Astrocyte of the cerebellum (primary cell): ENCODE measurements around the gene ZNF318.
"Not testable (repeated sequence)": the region's sequence is repeated elsewhere in the genome, so short reads cannot be mapped to it uniquely, and the experiment has no call there.

ENCODE experiments used
- DNase-seq: peaks from one replicate; pipeline ENCODE4 v3.0.0-alpha.2; 2011; ENCODE audit warnings: low read depth
- H3K4me3 ChIP-seq: 2 replicates; pipeline ENCODE4 v1.5.1; 2011; ENCODE audit warnings: mild to moderate bottlenecking, low read depth, low read length, moderate library complexity
- CTCF ChIP-seq: IDR thresholded peaks from 2 replicates; pipeline ENCODE4 v1.5.1; 2012; ENCODE audit warnings: low read length, low read depth, moderate library complexity, mild to moderate bottlenecking; ENCODE audit errors: missing control alignments
- in situ Hi-C: cut with HindIII; loops from 2 replicates; pipeline ENCODE4 v1.10.0; 2017; ENCODE audit warnings: low sequenced_read_pairs

ZNF318 gene

GRCh38 chr6:43396408-43397149 lies 27.1 kb upstream of the ZNF318 start:
- in situ Hi-C loops: no loop called here
- no peak for TF ChIP-seq CTCF
- no peak overlapping the region for H3K4me3 ChIP-seq
- no peak for DNase-seq

DNA sequence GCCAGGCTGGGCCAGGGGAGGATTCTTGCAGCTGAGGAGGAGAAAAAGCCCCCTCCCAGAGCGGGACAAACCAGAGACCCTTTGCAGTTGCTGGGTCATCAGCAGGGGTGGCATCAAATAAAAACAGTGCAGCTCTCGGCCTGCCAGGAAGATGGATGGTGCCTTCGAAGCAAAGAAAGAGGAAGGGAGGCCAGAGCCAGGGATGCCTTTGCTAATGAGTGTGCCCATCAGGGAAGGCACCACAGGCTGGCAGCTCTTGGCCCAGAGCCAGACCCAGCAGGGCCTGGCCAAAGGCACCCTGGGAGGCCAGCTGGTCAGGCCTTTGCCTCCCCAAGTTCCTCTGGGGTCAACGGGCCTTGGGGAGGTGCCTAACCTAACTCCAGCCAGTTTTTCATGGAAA lies 26.3 kb upstream of the ZNF318 start:
- no peak for TF ChIP-seq CTCF

GRCh38 chr6:43394982-43395381 lies 25.5 kb upstream of the ZNF318 start:
- H3K4me3 ChIP-seq: no peak overlapping the region
- no peak for DNase-seq
- TF ChIP-seq CTCF: no peak
- in situ Hi-C loops: no loop called here

More for the DNA sequence above, 26.3 kb upstream of the ZNF318 start:
- no peak overlapping the region for H3K4me3 ChIP-seq
- in situ Hi-C loops: no loop called here
- no peak for DNase-seq

DNA sequence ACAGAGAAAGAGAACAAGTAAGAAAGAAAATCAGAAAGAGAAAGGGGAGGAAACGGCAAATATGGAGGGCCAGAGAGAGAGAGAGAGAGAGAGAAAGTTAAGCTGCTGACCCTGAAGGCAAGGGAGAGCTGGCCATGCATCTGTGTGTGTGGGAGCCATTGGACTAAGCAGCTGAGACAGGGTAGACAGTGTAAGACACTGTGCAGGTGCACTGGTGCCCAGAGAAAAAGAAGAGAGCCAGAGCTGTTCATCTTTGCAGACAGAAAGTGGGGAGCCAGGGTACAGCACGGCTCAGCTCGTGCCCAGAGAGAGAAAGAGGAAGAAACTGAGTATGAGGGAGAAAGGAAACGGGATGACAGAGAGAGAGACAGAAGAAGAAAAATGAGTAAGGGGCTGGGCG lies 24.2 kb upstream of the ZNF318 start:
- in situ Hi-C loops: no loop called here
- no peak for DNase-seq
- no peak for TF ChIP-seq CTCF
- H3K4me3 ChIP-seq: no peak overlapping the region

DNA sequence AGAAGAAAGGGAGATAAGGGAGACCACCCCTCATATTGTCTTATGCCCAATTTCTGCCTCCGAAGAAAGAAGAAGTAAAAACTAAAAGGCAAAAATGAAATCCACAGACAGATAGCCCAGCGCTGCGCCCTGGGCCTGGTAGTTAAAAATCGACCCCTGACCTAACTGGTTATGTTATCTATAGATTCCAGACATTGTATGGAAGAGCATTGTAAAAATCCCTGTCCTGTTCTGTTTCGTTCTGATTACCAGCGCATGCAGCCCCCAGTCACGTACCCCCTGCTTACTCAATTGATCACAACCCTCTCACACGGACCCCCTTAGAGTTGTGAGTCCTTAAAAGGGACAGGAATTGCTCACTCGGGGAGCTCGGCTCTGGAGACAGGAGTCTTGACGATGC lies 23.7 kb upstream of the ZNF318 start:
- H3K4me3 ChIP-seq, in situ Hi-C loops, DNase-seq: not testable (repeated sequence)

DNA sequence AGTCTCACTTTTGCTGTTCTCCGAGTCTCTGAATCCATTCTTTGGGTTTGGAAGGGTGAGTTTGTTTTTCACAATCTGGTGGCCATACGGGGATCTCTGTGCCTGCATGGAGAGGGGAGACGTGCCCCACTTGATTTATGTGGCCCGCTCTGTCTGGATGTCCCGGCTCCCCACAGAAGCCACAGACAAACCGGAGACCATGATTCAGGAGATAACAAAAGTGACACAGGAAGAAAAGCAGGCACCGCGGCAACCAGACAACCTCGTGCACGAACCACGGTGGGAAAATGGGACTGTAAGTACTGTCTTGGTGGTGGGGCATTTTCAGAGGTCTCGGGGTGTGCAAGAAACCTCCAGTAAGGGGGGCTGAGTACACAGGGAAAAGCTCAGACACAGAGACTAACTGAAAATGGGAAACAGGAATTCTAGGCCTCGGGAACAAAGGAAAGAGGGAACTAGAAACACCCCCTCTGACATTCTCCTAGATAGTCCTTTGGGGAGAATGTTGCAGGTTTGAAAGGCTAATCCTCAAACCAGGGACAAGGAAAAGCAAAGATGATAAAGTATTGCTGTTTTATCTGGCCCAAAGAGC lies 22.1 kb upstream of the ZNF318 start:
- DNase-seq: no peak
- no peak overlapping the region for H3K4me3 ChIP-seq
- no peak for TF ChIP-seq CTCF
- in situ Hi-C loops: no loop called here

DNA sequence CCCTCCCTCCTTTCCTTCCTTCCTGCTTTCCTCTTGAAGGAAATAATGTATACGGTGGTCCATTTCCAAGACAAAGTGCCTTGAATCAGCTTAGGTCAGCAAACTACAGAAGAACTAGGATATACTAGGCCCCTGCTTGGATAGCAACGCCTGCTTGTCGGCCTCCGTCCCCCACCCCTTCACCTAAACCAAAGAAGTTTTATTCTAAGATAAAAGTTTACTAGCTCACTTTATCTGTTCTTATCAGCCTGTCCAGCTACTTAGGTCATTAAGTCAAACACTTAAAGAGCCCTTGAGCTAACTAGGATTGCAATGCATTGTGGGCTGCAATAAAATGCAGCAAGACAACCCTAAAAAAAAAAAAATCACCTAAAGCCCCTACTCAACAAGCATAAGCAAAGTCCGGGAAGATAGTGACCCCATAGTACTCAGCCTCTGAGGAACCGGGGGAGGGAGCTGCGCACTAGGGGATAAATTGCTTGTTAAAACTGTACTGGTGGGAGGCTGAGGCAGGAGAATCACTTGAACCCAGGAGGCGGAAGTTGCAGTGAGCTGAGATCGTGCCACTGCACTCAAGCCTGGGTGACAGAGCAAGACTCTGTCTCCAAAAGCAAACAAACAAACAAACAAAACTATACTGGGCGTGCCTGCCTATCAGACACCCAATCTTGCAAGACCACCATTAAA lies 21.4 kb upstream of the ZNF318 start:
- DNase-seq, in situ Hi-C loops, H3K4me3 ChIP-seq: not testable (repeated sequence)
